NCI-H69 (cell line): ENCODE results near the gene PRDM11.
A peak's percentile ranks its signal among the peaks of the same experiment; 100 is the strongest.

Source experiments
- DNase-seq: peaks from one replicate; lab custom pipeline; 2025; lab: John Stamatoyannopoulos, UW

Gene PRDM11

GRCh38 chr11:45174963-45175362 is 28.5 kb downstream of the PRDM11 start:
- no peak for DNase-seq

DNA sequence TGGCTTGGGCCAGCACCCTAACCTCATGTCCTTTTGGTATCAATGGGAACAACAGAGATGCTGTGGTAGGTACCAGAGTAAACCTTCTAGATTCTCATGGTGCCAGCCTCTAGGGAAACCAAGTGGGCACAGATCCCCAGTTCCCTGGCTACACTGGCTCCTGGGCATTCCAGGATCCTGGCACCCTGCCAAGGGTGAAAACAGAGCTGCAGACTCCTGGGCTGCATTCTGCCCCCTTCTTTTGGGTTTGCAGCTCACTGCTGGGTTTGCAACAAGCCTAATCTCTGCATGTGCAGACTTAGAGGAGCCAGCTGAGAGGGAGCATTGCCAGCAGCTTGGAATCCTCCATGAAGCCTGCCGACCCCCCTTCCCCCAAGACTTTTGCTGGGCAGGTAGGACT is 30.6 kb downstream of the PRDM11 start:
- peak; percentile 83 for DNase-seq

- no peak for DNase-seq
Observed at GRCh38 chr11:45178223-45178622, 31.8 kb downstream of the PRDM11 start.

DNA sequence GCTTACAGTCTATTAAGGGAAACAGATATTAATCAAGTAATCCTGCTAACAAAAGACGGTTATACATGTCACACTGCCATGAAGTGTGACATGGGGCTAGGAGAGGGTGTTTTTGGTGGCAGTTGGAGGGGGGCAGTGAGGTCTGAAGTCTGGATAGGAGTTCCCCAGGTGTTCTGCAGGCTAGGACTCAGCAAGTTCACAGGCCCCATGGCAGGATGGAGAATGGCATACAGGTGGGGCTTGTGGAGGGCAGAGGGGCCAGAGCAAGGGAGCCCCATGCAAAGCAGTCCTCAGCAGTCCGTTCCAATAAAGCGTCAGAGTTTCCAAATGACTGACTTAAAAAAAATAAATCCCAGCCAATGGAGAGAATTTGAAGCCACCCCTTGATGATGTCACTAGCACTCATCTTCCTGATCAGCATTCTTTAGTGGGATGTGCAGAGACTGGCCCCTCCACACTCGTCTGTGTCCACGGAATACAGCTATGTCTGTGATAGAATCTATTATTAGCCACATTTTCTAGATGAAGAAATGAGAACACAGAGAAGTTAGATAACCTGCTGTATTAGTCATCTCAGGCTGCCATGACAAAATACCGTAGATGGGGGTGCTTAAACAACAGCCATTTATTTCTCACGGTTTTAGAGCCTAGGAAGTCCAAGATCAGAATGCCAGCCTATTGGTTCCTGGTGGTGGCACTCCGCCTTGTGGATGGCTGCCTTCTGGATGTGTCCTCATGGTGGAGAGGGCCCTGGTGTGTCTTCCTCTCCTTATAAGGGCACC is 32.6 kb downstream of the PRDM11 start:
- DNase-seq, result no peak

DNA sequence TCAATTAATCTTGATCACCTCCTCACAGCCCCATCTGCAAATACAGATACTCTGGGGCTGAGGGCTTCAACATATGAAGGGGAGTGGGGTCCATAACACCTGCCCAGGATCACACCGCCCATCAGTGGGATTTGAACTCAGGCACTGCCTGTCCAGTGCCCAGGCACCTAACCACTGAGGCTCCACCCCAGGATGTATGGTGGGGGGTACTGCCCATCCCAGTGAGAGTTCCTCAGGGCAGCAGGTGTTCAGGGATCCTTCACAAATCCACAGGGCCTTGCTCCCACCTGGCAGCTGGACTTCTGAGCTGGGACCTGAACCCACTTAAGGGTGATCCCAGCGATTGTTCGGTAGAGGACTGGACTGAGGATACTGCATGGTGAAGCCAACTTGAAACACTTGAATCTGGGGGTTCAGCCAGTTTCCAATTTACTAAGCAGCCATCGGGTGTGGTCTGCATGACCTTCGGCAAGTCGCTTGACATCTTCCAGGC is 33.3 kb downstream of the PRDM11 start:
- DNase-seq, result peak; percentile 49

- DNase-seq, result peak; percentile 93
Observed at GRCh38 chr11:45180179-45180847, 33.9 kb downstream of the PRDM11 start.

DNA sequence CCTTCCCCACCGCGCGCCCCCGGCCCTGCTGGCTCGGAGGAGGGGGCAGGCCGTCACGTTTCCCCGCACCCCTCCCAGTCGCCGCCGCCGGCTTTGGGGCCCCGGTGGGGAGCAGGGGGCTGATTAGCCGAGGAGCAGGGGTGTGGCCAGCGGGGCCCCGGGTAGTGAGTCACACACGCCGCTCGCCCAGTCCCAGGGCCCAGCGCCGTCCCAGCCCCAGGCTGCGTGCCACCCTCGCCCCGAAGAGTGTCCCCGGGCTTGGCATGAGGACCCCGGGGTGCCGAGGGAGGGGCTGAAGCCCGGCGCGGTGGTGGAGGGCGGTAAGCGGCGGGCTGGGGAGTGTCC is 34.4 kb downstream of the PRDM11 start:
- peak; percentile 81 for DNase-seq

- no peak for DNase-seq
Observed at GRCh38 chr11:45181193-45181888, 34.9 kb downstream of the PRDM11 start.

GRCh38 chr11:45181889-45182550 is 35.6 kb downstream of the PRDM11 start:
- no peak for DNase-seq

DNA sequence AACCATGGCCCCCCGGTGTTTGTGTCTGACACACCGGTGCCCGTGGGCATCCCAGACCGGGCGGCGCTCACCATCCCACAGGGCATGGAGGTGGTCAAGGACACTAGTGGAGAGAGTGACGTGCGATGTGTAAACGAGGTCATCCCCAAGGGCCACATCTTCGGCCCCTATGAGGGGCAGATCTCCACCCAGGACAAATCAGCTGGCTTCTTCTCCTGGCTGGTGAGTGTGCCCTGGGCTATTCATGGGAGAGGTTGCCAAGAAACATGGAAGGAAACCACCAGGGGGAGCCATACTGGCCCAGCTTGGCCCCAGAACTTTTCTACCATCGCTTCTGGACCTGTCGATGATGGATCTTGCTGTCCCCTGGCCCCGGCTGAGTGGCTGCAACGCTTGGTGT is 36.5 kb downstream of the PRDM11 start:
- DNase-seq, result peak; percentile 36

GRCh38 chr11:45184640-45185039 is 38.2 kb downstream of the PRDM11 start:
- DNase-seq, result no peak

DNA sequence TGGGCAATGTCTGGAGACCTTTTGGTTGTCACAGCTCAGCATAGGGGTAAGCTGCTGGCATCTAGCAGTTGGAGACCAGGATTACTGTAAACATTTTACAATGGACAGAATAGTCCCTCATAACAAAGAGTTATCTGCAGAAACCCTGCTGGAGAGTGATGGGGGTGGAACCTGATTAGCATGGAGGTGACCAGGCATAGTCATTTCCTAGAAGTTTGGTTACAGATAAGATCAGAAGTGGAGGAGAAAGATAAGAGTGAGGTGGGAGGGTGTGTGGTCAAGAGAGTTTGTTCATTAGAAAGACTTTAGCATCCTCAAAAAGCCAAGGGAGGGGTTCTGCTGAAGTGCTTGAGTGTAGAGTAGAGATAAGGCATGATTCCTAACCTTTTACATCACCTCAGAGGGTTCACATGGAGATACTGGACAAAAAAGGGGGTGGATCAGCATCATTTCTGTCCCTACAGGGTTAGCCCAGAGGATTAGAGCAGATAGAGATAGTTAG is 38.8 kb downstream of the PRDM11 start:
- no peak for DNase-seq

DNA sequence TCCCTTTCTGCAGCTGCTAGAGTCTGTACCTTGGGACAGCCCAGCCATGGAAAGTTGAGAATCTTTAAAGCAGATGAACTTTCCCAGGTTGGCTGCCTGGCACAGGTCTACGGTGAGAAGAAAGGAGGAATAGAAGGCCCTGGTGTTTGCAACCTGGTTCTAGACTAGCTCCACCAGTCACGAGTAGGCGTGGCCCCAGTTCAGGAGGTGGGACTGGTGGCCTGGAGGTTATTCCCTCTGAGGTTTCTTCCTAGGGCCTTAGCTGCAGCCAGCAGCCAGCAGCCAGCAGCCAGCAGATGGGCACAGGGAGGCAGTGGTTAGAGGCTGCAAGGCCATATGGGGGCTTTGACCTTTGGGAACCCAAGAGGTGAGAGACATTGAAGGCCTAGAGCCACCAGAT is 40.9 kb downstream of the PRDM11 start:
- DNase-seq, result no peak

- no peak for DNase-seq
Observed at GRCh38 chr11:45188127-45188526, 41.7 kb downstream of the PRDM11 start.

DNA sequence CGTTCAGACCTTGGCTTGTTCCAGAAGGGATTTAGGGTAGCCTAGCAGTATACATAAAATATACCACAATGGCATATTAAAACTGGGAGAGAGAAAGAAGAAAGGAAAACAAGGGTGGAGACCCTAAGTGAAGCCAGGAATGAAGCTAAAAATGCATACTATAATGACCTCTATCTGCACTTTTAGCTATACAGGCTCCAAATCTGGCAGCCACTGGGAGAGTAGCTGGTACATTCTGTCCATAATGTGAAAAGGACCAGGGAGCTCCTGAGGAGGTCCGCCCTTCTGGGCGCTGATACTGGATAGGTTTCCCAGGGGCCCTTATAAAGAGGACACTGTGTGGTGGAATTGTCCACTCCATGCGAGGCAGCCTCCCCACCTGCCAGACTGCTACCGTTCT is 42.8 kb downstream of the PRDM11 start:
- DNase-seq, result no peak

DNA sequence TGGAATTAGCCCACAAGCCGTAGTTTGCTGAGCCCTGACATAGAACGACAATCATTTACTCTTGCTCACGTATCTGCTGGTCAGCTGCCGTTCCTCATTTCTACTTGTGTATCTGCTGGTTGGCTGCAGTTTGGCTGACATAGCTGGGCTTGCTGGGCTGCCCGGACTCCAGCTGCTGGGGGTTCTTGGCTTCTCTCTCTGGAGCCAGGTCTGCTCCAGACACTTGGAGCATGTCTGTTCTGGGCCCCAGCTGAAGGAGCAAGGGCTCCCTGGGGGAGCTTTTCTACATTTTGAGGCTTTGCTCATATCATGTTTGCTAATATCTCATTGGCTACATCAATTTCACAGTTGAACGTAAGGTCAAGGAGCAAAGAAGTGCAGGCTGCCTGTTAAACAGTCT is 47.3 kb downstream of the PRDM11 start:
- DNase-seq, result no peak

GRCh38 chr11:45204761-45205160 is 58.3 kb downstream of the PRDM11 start:
- no peak for DNase-seq

DNA sequence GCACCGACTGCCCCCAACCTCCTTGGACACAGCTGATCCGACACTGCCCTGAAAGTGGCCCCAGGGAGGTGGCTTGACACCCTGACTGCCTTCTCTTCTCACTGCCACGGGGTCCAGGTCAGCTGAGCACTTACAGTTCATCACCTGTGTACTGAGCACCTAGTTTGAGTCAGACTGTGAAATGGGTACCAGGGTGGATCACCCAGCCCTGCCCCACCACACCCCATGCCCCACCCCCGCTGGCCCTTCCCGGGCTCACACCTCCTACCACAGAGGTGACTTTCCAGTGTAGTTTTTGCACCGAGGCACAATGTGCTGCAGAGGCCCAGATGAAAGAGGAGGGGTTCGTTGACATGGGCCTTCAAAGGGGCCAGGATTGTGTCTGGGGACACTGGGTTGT is 59.5 kb downstream of the PRDM11 start:
- DNase-seq, result no peak

DNA sequence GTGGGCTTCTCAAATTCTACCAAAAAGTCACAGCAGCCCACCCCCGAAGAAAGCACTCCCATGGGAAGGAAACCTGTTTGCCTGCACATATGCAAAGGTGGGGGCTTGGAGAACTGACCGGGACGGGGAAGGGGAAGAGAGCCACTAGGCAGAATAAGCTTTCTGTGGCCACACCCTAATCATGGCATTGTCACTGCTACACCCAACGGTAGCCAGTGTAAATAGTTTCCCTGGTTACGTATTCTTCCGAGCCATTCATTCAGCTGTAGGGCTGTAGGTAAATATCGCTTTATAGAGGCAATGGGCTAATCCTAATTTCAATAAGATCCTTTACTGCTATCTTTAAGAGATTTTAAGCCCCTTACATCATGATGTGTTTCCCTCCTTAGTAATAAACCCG is 61.7 kb downstream of the PRDM11 start:
- DNase-seq, result peak; percentile 82

GRCh38 chr11:45209000-45209879 is 62.8 kb downstream of the PRDM11 start:
- DNase-seq, result no peak
